Suprapubic skin (tissue), 4 donors: Measurements from ENCODE around the gene SHF.

Experiments
- CTCF ChIP-seq, 2 donors: fragments of 200-600 bp in 1 of 2; fragments of 450-650 bp in 1 of 2; sonication (generic) in 1 of 2; IDR thresholded peaks; one replicate each; pipeline ENCODE4 v1.5.1; 2016 to 2019; ENCODE audit warnings: antibody characterized with exemption in 2 of 2, mild to moderate bottlenecking in 1 of 2, moderate library complexity in 1 of 2
- EP300 ChIP-seq: sonication (generic); formaldehyde crosslinking; IDR thresholded peaks from one replicate; pipeline ENCODE4 v1.6.1; 2017; ENCODE audit warnings: antibody characterized with exemption
- POLR2A ChIP-seq, 2 donors: fragments of 450-650 bp; IDR thresholded peaks; one replicate each; pipeline ENCODE4 v1.6.1; 2017; ENCODE audit warnings: antibody characterized with exemption in 2 of 2, mild to moderate bottlenecking in 2 of 2, moderate library complexity in 2 of 2
- POLR2AphosphoS5 ChIP-seq, 3 donors: sonication (generic); formaldehyde crosslinking; IDR thresholded peaks; one replicate each; pipeline ENCODE4 v1.6.1; 2017; ENCODE audit warnings: antibody characterized with exemption in 3 of 3

DNA sequence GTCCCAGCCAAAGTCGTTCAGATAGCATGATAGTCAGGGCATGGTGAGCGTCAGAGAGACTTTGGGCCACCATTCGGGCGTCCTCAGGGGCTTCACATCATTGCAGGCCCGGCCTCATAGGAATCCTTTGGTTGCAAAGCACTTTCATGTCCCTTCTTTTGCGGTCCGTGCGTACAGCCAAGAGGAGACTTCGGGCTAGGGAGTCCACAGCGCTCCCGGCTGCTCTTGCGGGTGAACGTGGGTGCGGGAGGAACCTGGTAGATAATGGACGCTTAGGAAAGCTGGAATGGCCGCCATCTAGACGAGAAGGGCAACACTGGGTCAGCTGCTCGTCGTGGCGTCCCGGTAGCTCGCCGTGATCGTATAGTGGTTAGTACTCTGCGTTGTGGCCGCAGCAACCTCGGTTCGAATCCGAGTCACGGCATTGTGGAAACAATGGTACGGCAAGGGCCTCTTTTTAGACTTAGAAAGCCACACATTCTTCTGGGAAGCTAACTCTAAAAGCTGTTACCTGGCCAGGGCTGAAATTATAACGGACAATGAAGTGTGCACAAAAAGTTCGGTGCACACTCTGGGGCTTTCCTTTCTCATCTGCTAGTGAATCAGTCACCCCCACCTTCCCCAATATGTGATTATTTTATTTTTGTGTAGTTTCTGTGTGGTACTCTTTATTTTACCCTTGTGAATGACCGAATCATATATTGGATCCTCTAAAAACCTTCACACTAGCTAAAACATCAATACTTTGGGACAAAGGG, 13.2 kb upstream of the SHF start:
- no peak for TF ChIP-seq CTCF (IDR thresholded peaks at IDR 0.05)
- no peak for TF ChIP-seq POLR2A (IDR thresholded peaks at IDR 0.05)
- TF ChIP-seq POLR2AphosphoS5 (IDR thresholded peaks at IDR 0.05) = peak in 2 of 3 donors; percentile 18 to 30
- no peak for TF ChIP-seq EP300
